ENCODE results near the gene MSL2.

- TF ChIP-seq EZH2phosphoT487 (IDR thresholded peaks at IDR 0.05; ENCODE audit: low read depth) (no peak), CTCF (IDR thresholded peaks at IDR 0.05; ENCODE audit: low read depth, low read length) (no peak)
Measured at GRCh38 chr3:136187868-136188267, 8.3 kb downstream of the MSL2 start.
